K562 (cell line): ENCODE measurements around the gene SAMD10. TPM values are rescaled to one million over a fixed set of nuclear protein-coding genes. Genes with fewer than 3 reads are reported as not detected.

Source experiments
- AFF4 ChIP-seq: sonication (generic); formaldehyde crosslinking; IDR thresholded peaks from 2 replicates; pipeline ENCODE4 v1.8.0; 2023; ENCODE audit warnings: mild to moderate bottlenecking, missing genetic modification reagents
- DNMT1 ChIP-seq: fragments of 450-650 bp; IDR thresholded peaks from 2 replicates; pipeline ENCODE4 v1.6.1; 2016; ENCODE audit warnings: antibody characterized with exemption, mild to moderate bottlenecking
- ELF1 ChIP-seq: fragments of 200-800 bp; sonication (Bioruptor generic); IDR thresholded peaks from 2 replicates; pipeline ENCODE4 v1.6.1; 2016; ENCODE audit warnings: missing genetic modification characterization, missing compliant biosample characterization
- ELF4 ChIP-seq: fragments of 450-650 bp; formaldehyde crosslinking; IDR thresholded peaks from 2 replicates; pipeline ENCODE4 v1.4.0; 2022; ENCODE audit warnings: missing genetic modification characterization
- HNRNPLL ChIP-seq: fragments of 200-400 bp; formaldehyde crosslinking; IDR thresholded peaks from 2 replicates; pipeline ENCODE4 v1.6.1; 2017; ENCODE audit warnings: low read length, low read depth, mild to moderate bottlenecking; ENCODE audit not compliant: poor library complexity, severe bottlenecking
- KLF13 ChIP-seq: fragments of 450-650 bp; IDR thresholded peaks from 2 replicates; pipeline ENCODE4 v1.6.1; 2016; ENCODE audit warnings: missing genetic modification characterization, low read depth, mild to moderate bottlenecking, missing compliant biosample characterization, moderate library complexity, borderline replicate concordance
- MAZ ChIP-seq, 2 experiments: fragments of 450-650 bp in 1 of 2; sonication (generic) in 1 of 2; formaldehyde crosslinking; IDR thresholded peaks in 1 of 2; conservative IDR thresholded peaks in 1 of 2; 2 replicates each; pipeline versions ENCODE4 v1.4.0 to v1.5.0; 2020; ENCODE audit warnings: mild to moderate bottlenecking in 1 of 2, missing genetic modification reagents in 1 of 2
- MECOM ChIP-seq: fragments of 250-450 bp; sonication (Bioruptor Pico); IDR thresholded peaks from 2 replicates; pipeline ENCODE4 v1.8.0; 2022; ENCODE audit warnings: inconsistent platforms
- MTA1 ChIP-seq: fragments of 450-650 bp; IDR thresholded peaks from 2 replicates; pipeline ENCODE4 v1.6.1; 2017; ENCODE audit warnings: borderline replicate concordance
- MYC ChIP-seq, 2 experiments: fragments of 250-450 bp in 1 of 2; sonication (Bioruptor Pico) in 1 of 2; IDR thresholded peaks; 2 replicates each; pipeline versions ENCODE4 v1.5.1 to v1.6.1; 2012 to 2021; ENCODE audit warnings: low read depth in 2 of 2, borderline replicate concordance in 1 of 2, improper control_type of control experiment in 1 of 2, low read length in 1 of 2, mild to moderate bottlenecking in 1 of 2, moderate library complexity in 1 of 2
- NFE2 ChIP-seq: IDR thresholded peaks from 2 replicates; pipeline ENCODE4 v1.6.1; 2014; ENCODE audit warnings: antibody characterized with exemption, low read depth
- POU5F1 ChIP-seq: fragments of 150-350 bp; IDR thresholded peaks from 2 replicates; pipeline ENCODE4 v1.6.1; 2014; ENCODE audit warnings: borderline replicate concordance, low read length, low read depth, mild to moderate bottlenecking; ENCODE audit not compliant: partially characterized antibody
- RBM15 ChIP-seq: fragments of 200-400 bp; formaldehyde crosslinking; IDR thresholded peaks from 2 replicates; pipeline ENCODE4 v1.6.1; 2018; ENCODE audit warnings: mild to moderate bottlenecking, low read length, moderate library complexity; ENCODE audit not compliant: insufficient read depth
- ZNF239 ChIP-seq: fragments of 250-450 bp; sonication (Bioruptor Pico); IDR thresholded peaks from 2 replicates; pipeline ENCODE4 v1.4.0; 2020; ENCODE audit warnings: mild to moderate bottlenecking
- ZNF282 ChIP-seq: sonication (generic); formaldehyde crosslinking; IDR thresholded peaks from 2 replicates; pipeline ENCODE4 v1.8.1; 2023; ENCODE audit warnings: missing genetic modification reagents
- ZNF316 ChIP-seq: fragments of 450-650 bp; IDR thresholded peaks from 2 replicates; pipeline ENCODE4 v1.6.1; 2016
- ZNF766 ChIP-seq: fragments of 200-800 bp; sonication (Bioruptor generic); conservative IDR thresholded peaks from 2 replicates; pipeline ENCODE4 v1.6.1; 2016; ENCODE audit warnings: missing genetic modification characterization, missing compliant biosample characterization
- polyA plus RNA-seq, 8 experiments: library from polyadenylated mRNA; depleted of rRNA in 4 of 8; stranded (reverse) in 5 of 8; unstranded in 3 of 8; fragments of >200 nt; fragmentation: Nextera tagmentation in 2 of 8; fragmentation: Illumina TruSeq in 1 of 8; extraction: Ambion mirVana in 2 of 8; extraction: Trizol in 1 of 8; gene quantifications; 2 replicates each; pipeline versions ENCODE4 v1.2.1 to v1.2.3, GENCODE V29; 2011 to 2014; ENCODE audit warnings: inconsistent platforms in 1 of 8, missing spikeins in 1 of 8
- total RNA-seq, 7 experiments: library from RNA; depleted of rRNA in 6 of 7; stranded (reverse); fragments of >200 nt in 6 of 7; fragmentation: Illumina TruSeq in 2 of 7; extraction: Trizol in 2 of 7; gene quantifications; 2 replicates each; pipeline versions ENCODE4 v1.2.1 to v1.2.3, GENCODE V29; 2011 to 2021; ENCODE audit warnings: low replicate concordance in 1 of 7
- TF ChIP-seq, protein P1 (sequence below): fragments of 250-450 bp; sonication (Bioruptor Pico); IDR thresholded peaks from 2 replicates; pipeline ENCODE4 v1.4.0; 2020; ENCODE audit warnings: borderline replicate concordance
- TF ChIP-seq, protein P2 (sequence below): fragments of 250-450 bp; sonication (Bioruptor Pico); IDR thresholded peaks from 2 replicates; pipeline ENCODE4 v1.6.1; 2021; ENCODE audit warnings: mild to moderate bottlenecking
- TF ChIP-seq, protein P3 (sequence below): fragments of 450-650 bp; IDR thresholded peaks from 2 replicates; pipeline ENCODE4 v1.7.0; 2016; ENCODE audit warnings: borderline replicate concordance

The SAMD10 gene
- total and polyA plus RNA-seq, 9 of the 15 experiments (the other 6 are each of a cell fraction or from before 2014, with no cell fraction given): 0.37 to 15.2 (median 4.8) TPM

DNA sequence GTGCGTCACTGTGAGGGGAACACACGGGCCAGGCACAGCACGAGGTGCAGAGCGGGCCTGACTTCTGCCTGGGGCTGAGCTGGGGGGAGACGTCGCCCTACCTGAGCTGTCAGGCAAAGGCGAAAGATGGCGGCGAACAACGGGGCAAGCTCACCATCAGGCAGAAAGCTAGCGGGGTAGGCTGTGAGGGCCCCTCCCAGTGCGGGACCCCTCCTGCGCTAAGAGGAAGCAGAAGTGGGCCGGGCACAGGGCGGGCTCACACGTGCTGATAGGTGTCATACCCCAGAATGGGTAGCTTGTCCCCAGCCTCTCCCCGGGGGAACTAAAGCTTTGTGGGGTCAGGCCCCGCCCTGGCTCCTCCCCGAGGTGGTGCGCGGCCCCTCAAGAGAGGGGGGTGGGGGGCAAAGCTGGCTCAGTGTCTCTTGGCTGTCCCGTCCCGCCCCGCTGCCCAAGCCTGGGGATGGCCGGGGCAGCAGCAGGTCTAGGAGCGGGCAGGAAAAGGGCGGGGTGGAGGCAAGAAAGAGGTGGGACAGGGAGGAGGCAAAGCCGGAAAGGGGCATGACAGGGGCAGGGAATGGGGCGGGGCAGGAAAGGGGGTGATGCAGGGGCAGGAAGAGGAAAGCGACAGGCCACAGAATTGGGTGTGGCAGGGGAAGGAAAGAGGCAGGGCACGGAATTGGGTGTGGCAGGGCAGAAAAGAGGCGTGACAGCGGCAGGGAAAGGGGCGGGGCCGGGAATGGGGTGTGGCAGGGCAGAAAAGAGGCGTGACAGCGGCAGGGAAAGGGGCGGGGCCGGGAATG, 38.0 kb downstream of the SAMD10 start (continued):
- TF ChIP-seq MECOM (CRISPR knock-in tag): no peak
- TF ChIP-seq KLF13 (tag): no peak
- TF ChIP-seq MYC (IDR thresholded peaks at IDR 0.05; ENCODE audit: low read depth, low read length): peak; percentile 23; the same call in 1 of the 2 replicates
- TF ChIP-seq MYC (CRISPR knock-in tag; IDR thresholded peaks at IDR 0.05; ENCODE audit: borderline replicate concordance, low read depth): no peak
- TF ChIP-seq ELF1 (tag): no peak
- no peak for TF ChIP-seq POU5F1
- TF ChIP-seq ZNF766: no peak
- TF ChIP-seq NFE2: no peak
- no peak for TF ChIP-seq RBM15
- TF ChIP-seq ELF4 (CRISPR knock-in tag): peak; percentile 83; the same call in 1 of the 2 replicates
- TF ChIP-seq, protein P1, sequence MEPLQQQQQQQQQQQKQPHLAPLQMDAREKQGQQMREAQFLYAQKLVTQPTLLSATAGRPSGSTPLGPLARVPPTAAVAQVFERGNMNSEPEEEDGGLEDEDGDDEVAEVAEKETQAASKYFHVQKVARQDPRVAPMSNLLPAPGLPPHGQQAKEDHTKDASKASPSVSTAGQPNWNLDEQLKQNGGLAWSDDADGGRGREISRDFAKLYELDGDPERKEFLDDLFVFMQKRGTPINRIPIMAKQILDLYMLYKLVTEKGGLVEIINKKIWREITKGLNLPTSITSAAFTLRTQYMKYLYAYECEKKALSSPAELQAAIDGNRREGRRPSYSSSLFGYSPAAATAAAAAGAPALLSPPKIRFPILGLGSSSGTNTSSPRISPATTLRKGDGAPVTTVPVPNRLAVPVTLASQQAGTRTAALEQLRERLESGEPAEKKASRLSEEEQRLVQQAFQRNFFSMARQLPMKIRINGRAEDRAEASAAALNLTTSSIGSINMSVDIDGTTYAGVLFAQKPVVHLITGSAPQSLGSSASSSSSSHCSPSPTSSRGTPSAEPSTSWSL: no peak
- TF ChIP-seq ZNF282 (CRISPR knock-in tag): no peak
- TF ChIP-seq, protein P2, sequence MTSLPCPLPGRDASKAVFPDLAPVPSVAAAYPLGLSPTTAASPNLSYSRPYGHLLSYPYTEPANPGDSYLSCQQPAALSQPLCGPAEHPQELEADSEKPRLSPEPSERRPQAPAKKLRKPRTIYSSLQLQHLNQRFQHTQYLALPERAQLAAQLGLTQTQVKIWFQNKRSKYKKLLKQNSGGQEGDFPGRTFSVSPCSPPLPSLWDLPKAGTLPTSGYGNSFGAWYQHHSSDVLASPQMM (CRISPR knock-in tag): no peak
- no peak for TF ChIP-seq HNRNPLL
- TF ChIP-seq DNMT1: no peak
- TF ChIP-seq MTA1: 0 out of 2 replicates have a peak, but pooled peaks have one; percentile 22
- TF ChIP-seq ZNF239: no peak
- no peak for TF ChIP-seq AFF4 (CRISPR knock-in tag)
- TF ChIP-seq, protein P3, sequence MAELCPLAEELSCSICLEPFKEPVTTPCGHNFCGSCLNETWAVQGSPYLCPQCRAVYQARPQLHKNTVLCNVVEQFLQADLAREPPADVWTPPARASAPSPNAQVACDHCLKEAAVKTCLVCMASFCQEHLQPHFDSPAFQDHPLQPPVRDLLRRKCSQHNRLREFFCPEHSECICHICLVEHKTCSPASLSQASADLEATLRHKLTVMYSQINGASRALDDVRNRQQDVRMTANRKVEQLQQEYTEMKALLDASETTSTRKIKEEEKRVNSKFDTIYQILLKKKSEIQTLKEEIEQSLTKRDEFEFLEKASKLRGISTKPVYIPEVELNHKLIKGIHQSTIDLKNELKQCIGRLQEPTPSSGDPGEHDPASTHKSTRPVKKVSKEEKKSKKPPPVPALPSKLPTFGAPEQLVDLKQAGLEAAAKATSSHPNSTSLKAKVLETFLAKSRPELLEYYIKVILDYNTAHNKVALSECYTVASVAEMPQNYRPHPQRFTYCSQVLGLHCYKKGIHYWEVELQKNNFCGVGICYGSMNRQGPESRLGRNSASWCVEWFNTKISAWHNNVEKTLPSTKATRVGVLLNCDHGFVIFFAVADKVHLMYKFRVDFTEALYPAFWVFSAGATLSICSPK: no peak
- no peak for TF ChIP-seq ZNF316
- TF ChIP-seq MAZ (CRISPR knock-in tag; conservative IDR thresholded peaks at IDR 0.05 in 1 of 2, IDR thresholded peaks at IDR 0.05 in 1 of 2): peak in 1 of 2 experiments; percentile 52; a peak in 1 of 4 replicates
